Type B pancreatic cell (in vitro differentiated cells): Measurements from ENCODE around the gene STH. TPM values are rescaled to one million over a fixed set of nuclear protein-coding genes. Genes with fewer than 3 reads are reported as not detected.

Source experiments
- DNase-seq: peaks from one replicate; pipeline ENCODE4 v3.0.0; 2021; ENCODE audit warnings: mixed read lengths; ENCODE audit not compliant: unreplicated experiment; ENCODE audit errors: extremely low spot score
- H3K27ac Mint-ChIP-seq: 2 replicates; pipeline ENCODE4 v1.8.0; 2021; ENCODE audit warnings: mild to moderate bottlenecking, mixed read lengths
- H3K27me3 Mint-ChIP-seq: 2 replicates; pipeline ENCODE4 v1.8.0; 2021; ENCODE audit warnings: mixed read lengths
- H3K36me3 Mint-ChIP-seq: 2 replicates; pipeline ENCODE4 v1.8.0; 2021; ENCODE audit warnings: mixed read lengths
- H3K4me1 Mint-ChIP-seq: one replicate; pipeline ENCODE4 v1.8.0; 2021; ENCODE audit warnings: mixed read lengths; ENCODE audit not compliant: unreplicated experiment
- H3K4me3 Mint-ChIP-seq: 2 replicates; pipeline ENCODE4 v1.8.0; 2021; ENCODE audit warnings: mild to moderate bottlenecking, mixed read lengths
- H3K9me3 Mint-ChIP-seq: 2 replicates; pipeline ENCODE4 v1.8.0; 2021; ENCODE audit warnings: mixed read lengths
- total RNA-seq: library from RNA; stranded (reverse); gene quantifications from 2 replicates; pipeline ENCODE4 v1.2.1, GENCODE V29; 2021; ENCODE audit warnings: low replicate concordance
- TF ChIP-seq, protein P1 (sequence below): fragments of 200-600 bp; sonication (generic); conservative IDR thresholded peaks from 2 replicates; pipeline ENCODE4 v1.5.0; 2021; ENCODE audit warnings: antibody characterized with exemption, mild to moderate bottlenecking

Gene STH
- total RNA-seq, 1 donor from 2014 or later: not detected

DNA sequence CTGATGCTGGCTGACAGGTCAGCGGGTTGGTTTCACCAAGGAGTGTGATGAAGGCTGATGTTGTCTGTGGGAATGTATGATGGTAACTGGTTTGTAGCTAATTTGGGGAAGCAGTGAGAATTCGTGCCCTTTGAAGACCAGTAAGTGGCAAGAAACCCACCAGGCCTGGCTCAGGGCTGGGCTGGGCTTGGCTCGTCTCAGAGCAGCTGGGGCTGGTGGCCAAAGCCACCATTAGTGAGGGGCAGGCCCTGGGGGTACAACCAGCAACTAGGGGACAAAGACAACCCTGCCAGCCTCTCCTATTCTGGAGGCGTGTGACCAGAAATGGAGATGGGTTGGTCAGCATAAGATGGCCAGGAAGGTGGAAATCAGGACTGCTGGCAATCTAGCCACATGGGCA is 13.0 kb upstream of the STH start:
- H3K27ac Mint-ChIP-seq: no peak overlapping the region
- H3K4me3 Mint-ChIP-seq: no peak overlapping the region
- H3K36me3 Mint-ChIP-seq: no peaks in the 10 kb centered on the region
- DNase-seq: no peak
- no peaks in the 10 kb centered on the region for H3K9me3 Mint-ChIP-seq
- TF ChIP-seq, protein P1, sequence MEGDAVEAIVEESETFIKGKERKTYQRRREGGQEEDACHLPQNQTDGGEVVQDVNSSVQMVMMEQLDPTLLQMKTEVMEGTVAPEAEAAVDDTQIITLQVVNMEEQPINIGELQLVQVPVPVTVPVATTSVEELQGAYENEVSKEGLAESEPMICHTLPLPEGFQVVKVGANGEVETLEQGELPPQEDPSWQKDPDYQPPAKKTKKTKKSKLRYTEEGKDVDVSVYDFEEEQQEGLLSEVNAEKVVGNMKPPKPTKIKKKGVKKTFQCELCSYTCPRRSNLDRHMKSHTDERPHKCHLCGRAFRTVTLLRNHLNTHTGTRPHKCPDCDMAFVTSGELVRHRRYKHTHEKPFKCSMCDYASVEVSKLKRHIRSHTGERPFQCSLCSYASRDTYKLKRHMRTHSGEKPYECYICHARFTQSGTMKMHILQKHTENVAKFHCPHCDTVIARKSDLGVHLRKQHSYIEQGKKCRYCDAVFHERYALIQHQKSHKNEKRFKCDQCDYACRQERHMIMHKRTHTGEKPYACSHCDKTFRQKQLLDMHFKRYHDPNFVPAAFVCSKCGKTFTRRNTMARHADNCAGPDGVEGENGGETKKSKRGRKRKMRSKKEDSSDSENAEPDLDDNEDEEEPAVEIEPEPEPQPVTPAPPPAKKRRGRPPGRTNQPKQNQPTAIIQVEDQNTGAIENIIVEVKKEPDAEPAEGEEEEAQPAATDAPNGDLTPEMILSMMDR: no peak
- no peaks in the 10 kb centered on the region for H3K4me1 Mint-ChIP-seq
- no peaks in the 10 kb centered on the region for H3K27me3 Mint-ChIP-seq

DNA sequence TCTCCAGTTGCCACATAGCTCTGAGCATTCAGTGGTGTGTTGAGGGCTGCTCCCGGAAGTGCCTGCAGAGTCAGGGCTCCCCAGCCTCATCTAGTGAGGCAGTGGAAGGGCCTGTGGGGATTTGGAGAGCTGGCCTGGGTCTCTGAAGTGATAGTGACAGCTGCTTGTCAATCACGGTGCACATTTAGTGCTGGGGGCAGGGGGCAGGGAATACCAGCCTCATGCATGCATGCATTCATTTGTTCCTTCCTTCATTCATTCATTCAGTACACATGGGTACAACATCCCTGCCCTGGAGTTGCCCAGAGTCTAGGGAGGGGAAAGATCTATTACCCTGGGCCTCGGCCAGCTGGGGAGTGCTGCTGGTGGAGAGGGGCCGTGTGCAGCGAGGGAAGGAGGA is 11.3 kb upstream of the STH start:
- Mint-ChIP-seq H3K27me3 (no peaks in the 10 kb centered on the region), H3K4me3 (no peak overlapping the region), H3K9me3 (no peaks in the 10 kb centered on the region), H3K36me3 (no peaks in the 10 kb centered on the region), H3K27ac (no peak overlapping the region), H3K4me1 (no peaks in the 10 kb centered on the region)
- TF ChIP-seq, protein P1: no peak
- no peak for DNase-seq

DNA sequence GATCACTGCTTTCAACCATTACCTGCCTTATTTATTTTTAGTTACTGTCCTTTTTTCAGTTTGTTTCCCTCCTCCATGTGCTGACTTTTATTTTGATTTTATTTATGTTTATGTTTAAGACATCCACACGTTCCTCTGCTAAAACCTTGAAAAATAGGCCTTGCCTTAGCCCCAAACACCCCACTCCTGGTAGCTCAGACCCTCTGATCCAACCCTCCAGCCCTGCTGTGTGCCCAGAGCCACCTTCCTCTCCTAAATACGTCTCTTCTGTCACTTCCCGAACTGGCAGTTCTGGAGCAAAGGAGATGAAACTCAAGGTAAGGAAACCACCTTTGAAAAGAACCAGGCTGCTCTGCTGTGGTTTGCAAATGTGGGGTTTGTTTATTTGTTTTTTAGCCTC is 9.3 kb upstream of the STH start:
- DNase-seq: no peak
- peaks cover 9% of the 10 kb centered on the region for H3K4me1 Mint-ChIP-seq
- H3K27ac Mint-ChIP-seq: no peak overlapping the region
- no peaks in the 10 kb centered on the region for H3K27me3 Mint-ChIP-seq
- H3K9me3 Mint-ChIP-seq: no peaks in the 10 kb centered on the region
- H3K36me3 Mint-ChIP-seq: no peaks in the 10 kb centered on the region
- TF ChIP-seq, protein P1: no peak
- no peak overlapping the region for H3K4me3 Mint-ChIP-seq

DNA sequence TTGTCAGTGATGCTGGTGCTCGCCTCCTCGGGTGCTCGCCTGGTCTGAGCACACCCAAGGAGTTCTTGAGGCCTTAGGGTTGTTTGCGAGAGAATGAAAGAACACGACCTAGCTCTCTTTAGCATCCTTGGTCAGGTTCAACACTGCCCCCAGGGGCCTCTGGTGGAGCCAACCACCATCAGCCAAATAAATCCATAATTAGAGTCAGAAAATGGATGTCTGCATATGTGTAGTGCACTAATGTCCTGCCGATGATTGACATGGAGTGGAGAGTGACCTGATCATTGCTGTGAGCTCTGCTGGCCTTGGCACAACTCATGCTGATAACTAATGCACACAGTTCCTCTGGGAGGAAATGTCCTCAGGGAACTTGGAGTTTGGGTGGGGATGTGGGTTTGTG is 8.2 kb upstream of the STH start:
- TF ChIP-seq, protein P1: no peak
- Mint-ChIP-seq H3K27ac (no peak overlapping the region), H3K4me1 (peaks cover 9% of the 10 kb centered on the region), H3K36me3 (no peaks in the 10 kb centered on the region), H3K27me3 (no peaks in the 10 kb centered on the region), H3K9me3 (no peaks in the 10 kb centered on the region), H3K4me3 (no peak overlapping the region)
- no peak for DNase-seq

DNA sequence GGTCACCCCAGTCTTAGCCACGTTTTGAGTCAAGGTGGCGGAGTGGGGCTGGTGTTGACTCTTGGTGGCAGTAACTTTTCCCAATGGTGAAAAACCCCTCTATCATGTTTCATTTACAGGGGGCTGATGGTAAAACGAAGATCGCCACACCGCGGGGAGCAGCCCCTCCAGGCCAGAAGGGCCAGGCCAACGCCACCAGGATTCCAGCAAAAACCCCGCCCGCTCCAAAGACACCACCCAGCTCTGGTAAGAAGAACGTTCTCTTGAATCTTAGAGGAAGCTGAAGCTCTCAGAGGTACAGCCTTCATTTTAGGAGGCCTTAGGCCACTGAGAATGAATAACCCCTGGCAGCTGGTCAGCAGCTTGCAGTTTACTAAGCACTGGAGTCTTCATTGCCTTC is 7.7 kb upstream of the STH start:
- no peaks in the 10 kb centered on the region for H3K9me3 Mint-ChIP-seq
- peaks cover 9% of the 10 kb centered on the region for H3K4me1 Mint-ChIP-seq
- no peak for DNase-seq
- H3K27me3 Mint-ChIP-seq: no peaks in the 10 kb centered on the region
- H3K36me3 Mint-ChIP-seq: no peaks in the 10 kb centered on the region
- no peak overlapping the region for H3K27ac Mint-ChIP-seq
- no peak overlapping the region for H3K4me3 Mint-ChIP-seq
- TF ChIP-seq, protein P1: no peak

DNA sequence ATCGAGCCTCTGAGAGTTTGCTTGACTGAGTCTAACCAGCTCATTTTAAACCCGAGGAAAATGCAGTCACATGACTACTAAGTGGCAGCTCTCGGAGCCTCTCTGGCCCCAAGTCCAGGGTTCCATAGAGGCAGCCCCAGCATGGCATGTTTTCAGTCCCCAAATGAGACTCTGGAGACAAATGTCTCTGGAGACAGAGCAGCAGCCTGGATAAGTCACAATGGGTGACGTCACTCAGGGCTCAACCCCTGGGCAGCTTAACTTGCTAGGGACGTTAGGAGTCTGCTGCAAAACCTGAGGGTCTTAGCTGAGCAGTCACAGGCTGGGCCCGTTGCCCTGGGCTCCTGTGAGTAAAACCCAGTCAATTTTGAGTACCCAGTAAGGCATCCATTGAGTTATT is 6.9 kb upstream of the STH start:
- no peak overlapping the region for H3K4me3 Mint-ChIP-seq
- DNase-seq: no peak
- no peaks in the 10 kb centered on the region for H3K27me3 Mint-ChIP-seq

More for the DNA sequence above, 6.9 kb upstream of the STH start:
- Mint-ChIP-seq H3K27ac (no peak overlapping the region), H3K9me3 (no peaks in the 10 kb centered on the region), H3K36me3 (no peaks in the 10 kb centered on the region), H3K4me1 (peaks cover 9% of the 10 kb centered on the region)
- TF ChIP-seq, protein P1: no peak
